OCI-LY3 (cell line): ENCODE measurements around the gene GCK.
A peak's percentile ranks its signal among the peaks of the same experiment; 100 is the strongest.

Experiments
- H2AFZ ChIP-seq: fragments of 200-600, 300-600 bp; shearing (Covaris generic); 2 replicates; pipeline ENCODE4 v1.6.0; 2014; ENCODE audit warnings: antibody characterized with exemption, low read depth, low read length
- H3K27ac ChIP-seq: fragments of 200-600, 300-600 bp; sonication (generic); 2 replicates; pipeline ENCODE4 v1.5.1; 2014; ENCODE audit warnings: mild to moderate bottlenecking, low read length, moderate library complexity, mixed read lengths
- H3K27me3 ChIP-seq: fragments of 200-600, 300-600 bp; sonication (generic); 2 replicates; pipeline ENCODE4 v1.6.1; 2014; ENCODE audit warnings: low read depth, low read length, mixed read lengths
- H3K36me3 ChIP-seq: fragments of 200-600, 300-600 bp; sonication (generic); replicated peaks from 2 replicates; pipeline ENCODE3; 2014; ENCODE audit warnings: low read depth, low read length, mixed read lengths
- H3K4me1 ChIP-seq: fragments of 300-600, 200-600 bp; sonication (generic); 2 replicates; pipeline ENCODE4 v1.6.1; 2014; ENCODE audit warnings: low read length, mixed read lengths
- H3K4me2 ChIP-seq: fragments of 200-600, 300-600 bp; sonication (generic); 2 replicates; pipeline ENCODE4 v1.6.1; 2014; ENCODE audit warnings: low read length, mixed read lengths
- H3K4me3 ChIP-seq: fragments of 300-600, 200-600 bp; sonication (generic); 2 replicates; pipeline ENCODE4 v1.5.1; 2014; ENCODE audit warnings: antibody characterized with exemption, mild to moderate bottlenecking, low read length, moderate library complexity
- H3K79me2 ChIP-seq: fragments of 300-600, 200-600 bp; shearing (Covaris generic); 2 replicates; pipeline ENCODE4 v1.6.1; 2014; ENCODE audit warnings: mild to moderate bottlenecking, low read length, mixed read lengths
- H3K9ac ChIP-seq: fragments of 300-600, 200-600 bp; shearing (Covaris generic); 2 replicates; pipeline ENCODE4 v1.6.0; 2014; ENCODE audit warnings: mild to moderate bottlenecking, low read length, moderate library complexity
- H3K9me3 ChIP-seq: fragments of 200-600, 300-600 bp; shearing (Covaris generic); 2 replicates; pipeline ENCODE4 v1.6.1; 2014; ENCODE audit warnings: low read length, mixed read lengths; ENCODE audit not compliant: insufficient read depth
- H4K20me1 ChIP-seq: fragments of 200-600, 300-600 bp; sonication (generic); 2 replicates; pipeline ENCODE4 v1.6.1; 2016; ENCODE audit warnings: low read length, mixed read lengths; ENCODE audit not compliant: insufficient read depth
- CTCF ChIP-seq: fragments of 200-600, 300-600 bp; sonication (generic); IDR thresholded peaks from 2 replicates; pipeline ENCODE4 v1.5.1; 2014; ENCODE audit warnings: antibody characterized with exemption, low read length, low read depth
- EZH2phosphoT487 ChIP-seq: fragments of 200-600 bp; shearing (Covaris generic); IDR thresholded peaks from 2 replicates; pipeline ENCODE4 v1.6.1; 2018; ENCODE audit warnings: antibody characterized with exemption, mixed run types, low read depth

The GCK gene

GRCh38 chr7:44221231-44221791 lies 32.1 kb upstream of the GCK start:
- no peak overlapping the region for H3K9ac ChIP-seq
- no peak overlapping the region for H3K4me3 ChIP-seq
- H3K27ac ChIP-seq, result no peak overlapping the region
- H3K79me2 ChIP-seq, result no peaks in the 10 kb centered on the region
- no peak overlapping the region for H2AFZ ChIP-seq
- TF ChIP-seq CTCF (no peak), EZH2phosphoT487 (no peak)
- H3K27me3 ChIP-seq, result peaks cover 13% of the 10 kb centered on the region; the same call in 1 of the 2 replicates
- H4K20me1 ChIP-seq, result no peaks in the 10 kb centered on the region
- H3K4me2 ChIP-seq, result peak overlapping the region; percentile 25; the same call in 1 of the 2 replicates
- H3K9me3 ChIP-seq, result no peaks in the 10 kb centered on the region
- no peaks in the 10 kb centered on the region for H3K36me3 ChIP-seq
- H3K4me1 ChIP-seq, result no peaks in the 10 kb centered on the region

- H3K27me3 ChIP-seq, result peaks cover 8% of the 10 kb centered on the region; the same call in 1 of the 2 replicates
- no peaks in the 10 kb centered on the region for H4K20me1 ChIP-seq
- no peaks in the 10 kb centered on the region for H3K4me1 ChIP-seq
- H3K9me3 ChIP-seq, result no peaks in the 10 kb centered on the region
- H3K79me2 ChIP-seq, result no peaks in the 10 kb centered on the region
- no peak overlapping the region for H3K4me3 ChIP-seq
- H2AFZ ChIP-seq, result no peak overlapping the region
- no peak for TF ChIP-seq CTCF
- TF ChIP-seq EZH2phosphoT487, result no peak
- no peak overlapping the region for H3K9ac ChIP-seq
- no peak overlapping the region for H3K27ac ChIP-seq
- no peak overlapping the region for H3K4me2 ChIP-seq
- H3K36me3 ChIP-seq, result no peaks in the 10 kb centered on the region
Observed at GRCh38 chr7:44220358-44221112, 31.3 kb upstream of the GCK start.

GRCh38 chr7:44220046-44220357 lies 30.8 kb upstream of the GCK start:
- H2AFZ ChIP-seq, result no peak overlapping the region
- no peaks in the 10 kb centered on the region for H3K36me3 ChIP-seq
- H3K27ac ChIP-seq, result no peak overlapping the region
- H3K27me3 ChIP-seq, result peaks cover 5% of the 10 kb centered on the region; the same call in 1 of the 2 replicates
- H3K4me2 ChIP-seq, result no peak overlapping the region
- H4K20me1 ChIP-seq, result no peaks in the 10 kb centered on the region
- H3K4me3 ChIP-seq, result no peak overlapping the region
- no peaks in the 10 kb centered on the region for H3K9me3 ChIP-seq
- H3K79me2 ChIP-seq, result no peaks in the 10 kb centered on the region
- TF ChIP-seq EZH2phosphoT487, result no peak
- TF ChIP-seq CTCF, result no peak
- no peaks in the 10 kb centered on the region for H3K4me1 ChIP-seq
- H3K9ac ChIP-seq, result no peak overlapping the region

- Histone ChIP-seq H3K79me2 (no peaks in the 10 kb centered on the region), H3K36me3 (no peaks in the 10 kb centered on the region), H3K9me3 (no peaks in the 10 kb centered on the region), H4K20me1 (no peaks in the 10 kb centered on the region), H3K27ac (no peak overlapping the region), H2AFZ (no peak overlapping the region), H3K4me3 (no peak overlapping the region), H3K4me1 (peaks cover 3% of the 10 kb centered on the region), H3K9ac (no peak overlapping the region), H3K27me3 (peaks cover 5% of the 10 kb centered on the region; the same call in 1 of the 2 replicates), H3K4me2 (no peak overlapping the region)
- TF ChIP-seq EZH2phosphoT487, result no peak
- no peak for TF ChIP-seq CTCF
Observed at GRCh38 chr7:44219371-44220045, 30.3 kb upstream of the GCK start.
